Neural progenitor cell (in vitro differentiated cells): ENCODE results near the gene CDC42SE2.

Source experiments
- EZH2 ChIP-seq: fragments of 200-600 bp; sonication (generic); IDR thresholded peaks from 2 replicates; pipeline ENCODE4 v1.6.1; 2017; ENCODE audit warnings: antibody characterized with exemption, mild to moderate bottlenecking, moderate library complexity
- EZH2phosphoT487 ChIP-seq: fragments of 200-600 bp; sonication (generic); IDR thresholded peaks from 2 replicates; pipeline ENCODE4 v1.6.1; 2017; ENCODE audit warnings: antibody characterized with exemption
- TF ChIP-seq, protein P1 (sequence below): fragments of 200-600 bp; sonication (generic); IDR thresholded peaks from 2 replicates; pipeline ENCODE4 v1.5.1; 2017; ENCODE audit warnings: antibody characterized with exemption, mild to moderate bottlenecking

DNA sequence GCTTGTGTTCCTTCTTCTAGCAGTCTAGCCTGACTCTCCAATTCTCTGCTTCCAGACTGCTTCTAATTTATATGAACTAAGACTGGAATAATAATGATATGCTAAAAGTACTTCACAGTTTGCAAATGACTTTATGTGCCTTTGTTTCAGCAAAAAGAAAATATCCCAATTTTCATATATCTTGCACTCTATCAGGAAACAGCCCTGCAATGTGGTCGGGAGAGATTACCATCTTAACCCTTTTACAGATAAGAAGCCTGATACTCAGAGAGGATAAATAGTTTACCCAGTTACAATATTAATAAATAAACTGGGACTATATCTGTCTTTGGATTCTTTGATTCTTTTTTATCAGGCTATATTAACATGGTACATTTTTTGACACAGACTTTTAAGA lies 126.0 kb downstream of the CDC42SE2 start:
- TF ChIP-seq, protein P1, sequence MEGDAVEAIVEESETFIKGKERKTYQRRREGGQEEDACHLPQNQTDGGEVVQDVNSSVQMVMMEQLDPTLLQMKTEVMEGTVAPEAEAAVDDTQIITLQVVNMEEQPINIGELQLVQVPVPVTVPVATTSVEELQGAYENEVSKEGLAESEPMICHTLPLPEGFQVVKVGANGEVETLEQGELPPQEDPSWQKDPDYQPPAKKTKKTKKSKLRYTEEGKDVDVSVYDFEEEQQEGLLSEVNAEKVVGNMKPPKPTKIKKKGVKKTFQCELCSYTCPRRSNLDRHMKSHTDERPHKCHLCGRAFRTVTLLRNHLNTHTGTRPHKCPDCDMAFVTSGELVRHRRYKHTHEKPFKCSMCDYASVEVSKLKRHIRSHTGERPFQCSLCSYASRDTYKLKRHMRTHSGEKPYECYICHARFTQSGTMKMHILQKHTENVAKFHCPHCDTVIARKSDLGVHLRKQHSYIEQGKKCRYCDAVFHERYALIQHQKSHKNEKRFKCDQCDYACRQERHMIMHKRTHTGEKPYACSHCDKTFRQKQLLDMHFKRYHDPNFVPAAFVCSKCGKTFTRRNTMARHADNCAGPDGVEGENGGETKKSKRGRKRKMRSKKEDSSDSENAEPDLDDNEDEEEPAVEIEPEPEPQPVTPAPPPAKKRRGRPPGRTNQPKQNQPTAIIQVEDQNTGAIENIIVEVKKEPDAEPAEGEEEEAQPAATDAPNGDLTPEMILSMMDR, result no peak
- no peak for TF ChIP-seq EZH2
- TF ChIP-seq EZH2phosphoT487, result no peak
